ENCODE data around the gene MCC.

Gene MCC

GRCh38 chr5:113250341-113250953 is 237.8 kb downstream of the MCC start:
- DNase-seq (ENCODE audit: low read depth), result peak; percentile 99
- TF ChIP-seq, protein P1, sequence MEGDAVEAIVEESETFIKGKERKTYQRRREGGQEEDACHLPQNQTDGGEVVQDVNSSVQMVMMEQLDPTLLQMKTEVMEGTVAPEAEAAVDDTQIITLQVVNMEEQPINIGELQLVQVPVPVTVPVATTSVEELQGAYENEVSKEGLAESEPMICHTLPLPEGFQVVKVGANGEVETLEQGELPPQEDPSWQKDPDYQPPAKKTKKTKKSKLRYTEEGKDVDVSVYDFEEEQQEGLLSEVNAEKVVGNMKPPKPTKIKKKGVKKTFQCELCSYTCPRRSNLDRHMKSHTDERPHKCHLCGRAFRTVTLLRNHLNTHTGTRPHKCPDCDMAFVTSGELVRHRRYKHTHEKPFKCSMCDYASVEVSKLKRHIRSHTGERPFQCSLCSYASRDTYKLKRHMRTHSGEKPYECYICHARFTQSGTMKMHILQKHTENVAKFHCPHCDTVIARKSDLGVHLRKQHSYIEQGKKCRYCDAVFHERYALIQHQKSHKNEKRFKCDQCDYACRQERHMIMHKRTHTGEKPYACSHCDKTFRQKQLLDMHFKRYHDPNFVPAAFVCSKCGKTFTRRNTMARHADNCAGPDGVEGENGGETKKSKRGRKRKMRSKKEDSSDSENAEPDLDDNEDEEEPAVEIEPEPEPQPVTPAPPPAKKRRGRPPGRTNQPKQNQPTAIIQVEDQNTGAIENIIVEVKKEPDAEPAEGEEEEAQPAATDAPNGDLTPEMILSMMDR (conservative IDR thresholded peaks at IDR 0.05; ENCODE audit: control insufficient read depth, insufficient read depth, low read depth, low read length), result no peak
- H3K4me3 ChIP-seq (ENCODE audit: control insufficient read depth, low read depth, low read length), result no peak overlapping the region

DNA sequence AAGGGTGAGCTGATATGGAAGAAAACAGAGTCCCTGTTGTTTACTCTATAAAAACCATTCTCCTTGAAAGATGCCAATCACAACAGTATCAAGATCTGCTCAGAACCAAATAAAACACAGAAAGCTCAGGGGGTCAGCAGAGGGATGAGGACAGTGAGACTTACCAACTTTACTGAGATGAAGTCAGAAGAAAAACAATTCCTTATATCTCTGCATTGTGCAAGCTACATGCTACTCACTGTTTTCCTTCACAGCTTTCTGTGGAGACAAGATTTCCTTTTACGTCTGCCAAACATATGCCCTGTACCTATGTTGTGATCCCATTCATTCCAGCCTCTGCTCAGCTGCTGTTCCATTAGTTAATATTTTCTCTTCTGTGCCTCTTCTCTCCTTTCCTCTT is 239.0 kb downstream of the MCC start:
- H3K4me3 ChIP-seq (ENCODE audit: control insufficient read depth, low read depth, low read length), result no peak overlapping the region
- peak; percentile 71 for DNase-seq (ENCODE audit: low read depth)
- TF ChIP-seq, protein P1 (conservative IDR thresholded peaks at IDR 0.05; ENCODE audit: control insufficient read depth, insufficient read depth, low read depth, low read length), result no peak

DNA sequence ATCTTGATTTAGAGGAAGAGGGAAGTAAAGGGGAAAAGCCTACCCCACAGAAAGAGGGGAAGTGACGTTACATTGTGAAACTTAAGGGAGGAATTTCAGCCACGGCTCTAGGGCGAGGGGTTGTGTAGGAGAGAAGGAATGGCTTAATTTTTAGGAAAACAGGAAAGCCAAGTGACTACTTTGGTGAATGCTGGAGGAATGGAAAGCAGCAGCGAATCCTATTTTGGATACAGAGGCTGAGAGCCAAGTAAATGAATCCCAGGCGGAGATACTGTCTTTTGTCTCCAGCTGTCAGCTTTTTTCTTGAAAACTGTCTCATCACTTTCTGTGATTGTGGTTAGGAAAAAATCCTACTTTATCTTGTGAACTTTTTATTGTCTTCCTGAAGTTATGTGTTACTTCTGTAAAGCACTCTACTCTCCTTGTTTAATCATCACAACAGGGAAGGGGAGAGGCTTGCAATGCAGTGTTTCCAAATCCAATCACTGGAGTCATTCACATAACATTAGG is 241.8 kb downstream of the MCC start:
- peak overlapping the region; percentile 9 for H3K4me3 ChIP-seq (ENCODE audit: control insufficient read depth, low read depth, low read length)
- TF ChIP-seq, protein P1 (conservative IDR thresholded peaks at IDR 0.05; ENCODE audit: control insufficient read depth, insufficient read depth, low read depth, low read length), result no peak
- DNase-seq (ENCODE audit: low read depth), result peak; percentile 78

DNA sequence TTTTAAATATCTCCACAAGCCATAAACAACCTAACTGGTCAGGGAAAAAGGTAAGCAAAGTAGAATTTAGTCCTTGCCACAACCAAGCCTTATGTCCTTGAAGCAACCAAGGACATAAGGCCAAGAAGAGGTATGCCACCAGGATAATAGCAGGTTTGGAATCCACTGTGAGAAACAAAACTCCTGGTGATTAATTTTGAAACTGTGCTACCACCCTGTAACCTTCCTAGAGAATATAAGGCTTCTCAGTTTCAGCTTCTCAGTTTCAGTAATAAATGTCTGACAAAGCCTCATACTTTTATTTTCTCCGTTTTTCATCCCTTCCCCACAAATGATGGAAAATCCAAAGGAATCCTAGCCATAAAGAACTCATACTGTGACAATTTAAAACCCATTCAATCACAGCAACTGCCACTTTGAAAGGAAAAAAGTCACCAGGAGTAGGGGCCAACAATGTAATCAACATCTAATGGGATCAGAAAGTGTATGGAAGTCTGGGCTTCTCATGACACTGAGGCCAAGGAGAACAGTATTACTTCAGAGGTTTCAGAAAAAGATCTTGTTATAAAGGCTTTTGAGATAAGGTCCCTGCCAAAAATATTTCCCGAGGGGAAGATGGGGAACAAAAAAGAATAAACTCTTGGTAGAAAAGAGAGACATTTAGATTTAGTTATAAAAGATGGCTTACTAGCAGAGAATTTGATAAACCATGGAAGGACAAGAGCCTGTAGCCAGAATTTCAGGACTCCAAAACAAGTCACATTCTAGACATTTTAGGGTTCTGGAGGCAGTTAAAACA is 242.6 kb downstream of the MCC start:
- no peak for DNase-seq (ENCODE audit: low read depth)
- H3K4me3 ChIP-seq (ENCODE audit: control insufficient read depth, low read depth, low read length), result no peak overlapping the region

GRCh38 chr5:113244966-113245365 is 243.3 kb downstream of the MCC start:
- TF ChIP-seq, protein P1 (conservative IDR thresholded peaks at IDR 0.05; ENCODE audit: control insufficient read depth, insufficient read depth, low read depth, low read length), result no peak
- no peak for DNase-seq (ENCODE audit: low read depth)
- H3K4me3 ChIP-seq (ENCODE audit: control insufficient read depth, low read depth, low read length), result no peak overlapping the region

More for the DNA sequence above, 242.6 kb downstream of the MCC start:
- TF ChIP-seq, protein P1 (conservative IDR thresholded peaks at IDR 0.05; ENCODE audit: control insufficient read depth, insufficient read depth, low read depth, low read length), result no peak

DNA sequence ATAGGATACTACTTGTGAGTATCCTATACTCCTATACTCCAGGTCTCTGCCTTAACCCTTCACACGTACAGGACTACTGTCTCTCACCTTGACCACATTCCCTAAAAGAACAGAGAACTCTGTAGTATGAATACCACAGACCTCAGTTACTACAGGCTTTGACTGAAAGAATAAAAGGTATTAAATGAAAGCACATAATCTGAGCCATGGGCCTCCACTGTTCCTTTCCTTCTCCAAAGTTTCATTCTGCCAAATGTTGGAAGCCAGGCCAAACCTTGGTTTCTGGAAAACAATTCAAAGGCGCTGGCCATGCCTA is 244.9 kb downstream of the MCC start:
- no peak overlapping the region for H3K4me3 ChIP-seq (ENCODE audit: control insufficient read depth, low read depth, low read length)
- TF ChIP-seq, protein P1 (conservative IDR thresholded peaks at IDR 0.05; ENCODE audit: control insufficient read depth, insufficient read depth, low read depth, low read length), result no peak
- DNase-seq (ENCODE audit: low read depth), result no peak
